Skeletal muscle satellite cell (primary cell): ENCODE results near the gene FCHSD1. TPM values are rescaled to one million over a fixed set of nuclear protein-coding genes. Genes with fewer than 3 reads are reported as not detected.

Experiments
- H3K27me3 ChIP-seq: 2 replicates; pipeline ENCODE4 v1.7.0; 2013; ENCODE audit warnings: low read length; ENCODE audit not compliant: control insufficient read depth, insufficient read depth
- H3K36me3 ChIP-seq: 2 replicates; pipeline ENCODE4 v1.7.0; 2013; ENCODE audit warnings: mild to moderate bottlenecking, control low read depth, low read length; ENCODE audit not compliant: insufficient read depth
- H3K4me1 ChIP-seq: 2 replicates; pipeline ENCODE4 v1.7.0; 2013; ENCODE audit warnings: low read length; ENCODE audit not compliant: control insufficient read depth, insufficient read depth
- H3K4me2 ChIP-seq: 2 replicates; pipeline ENCODE4 v1.7.0; 2013; ENCODE audit warnings: mild to moderate bottlenecking, low read length
- H3K4me3 ChIP-seq: 2 replicates; pipeline ENCODE4 v1.7.0; 2013; ENCODE audit warnings: low read length
- H3K9ac ChIP-seq: 2 replicates; pipeline ENCODE4 v1.7.0; 2013; ENCODE audit warnings: mild to moderate bottlenecking, low read depth, low read length, moderate library complexity
- H3K9me3 ChIP-seq: replicated peaks from 2 replicates; pipeline ENCODE4 v1.7.0; 2013; ENCODE audit warnings: mild to moderate bottlenecking, control low read depth, low read length
- total RNA-seq: library from RNA; depleted of rRNA; stranded (reverse); fragments of >200 nt; gene quantifications from 2 replicates; pipeline ENCODE4 v1.2.3, GENCODE V29; 2012; rRNA removed

Gene FCHSD1
- total RNA-seq = 14.2 and 15.7 TPM in 2 replicates

DNA sequence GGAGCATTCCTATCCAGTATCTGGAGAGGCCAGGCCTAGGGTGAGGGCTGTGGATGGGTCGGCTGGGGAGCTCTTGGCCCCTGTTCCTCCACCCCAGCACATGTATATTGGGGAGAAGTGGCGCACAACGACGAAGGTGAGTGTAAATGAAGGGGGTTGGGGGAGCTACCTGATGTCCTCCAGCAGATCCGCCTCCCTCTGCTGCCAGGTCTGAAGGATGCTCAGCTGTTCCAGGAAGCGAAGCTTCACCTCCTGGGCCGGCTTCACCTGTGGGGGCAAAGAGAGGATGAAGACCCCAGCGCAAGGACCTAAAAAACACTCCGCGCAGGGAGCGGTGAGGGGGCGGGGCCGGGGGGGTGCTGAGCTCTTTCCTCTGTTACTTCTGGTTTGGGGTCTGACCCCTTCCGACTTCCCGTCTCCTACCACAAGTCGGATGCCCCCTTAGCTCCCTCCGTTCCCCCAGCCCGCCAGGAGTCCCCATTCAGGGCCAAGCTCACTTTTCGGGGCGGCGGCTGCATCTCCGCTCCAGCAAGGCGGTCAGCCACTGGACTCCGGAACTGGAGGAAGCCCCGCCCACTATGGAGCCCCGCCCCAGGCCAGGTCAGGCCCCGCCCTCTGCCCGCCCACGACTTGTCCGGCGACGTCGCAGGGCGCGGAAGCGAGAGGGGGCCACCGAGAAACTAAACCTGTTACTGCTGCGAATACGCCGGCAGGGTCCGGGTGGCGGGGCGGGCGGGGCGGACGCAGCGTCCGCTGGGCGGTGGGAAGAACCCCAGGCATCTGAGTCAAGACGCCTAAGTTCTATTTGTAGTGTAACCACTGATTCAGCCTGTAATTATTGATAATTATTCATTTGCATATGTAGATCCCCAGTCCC lies at the start of gene FCHSD1:
TSS of gene FCHSD1 (minus strand) at position 568 of the 877 bp plus-strand sequence. CDS start at position 518, 50 bp downstream.
- peak within 1 kb of the TSS; percentile 90 for H3K4me2 ChIP-seq
- H3K27me3 ChIP-seq = no peaks in the 10 kb centered on the region
- H3K4me3 ChIP-seq = peak within 1 kb of the TSS; percentile 87
- peak within 1 kb of the TSS; percentile 84 for H3K9ac ChIP-seq
- H3K36me3 ChIP-seq = peaks cover 22% of the 10 kb centered on the region
- H3K4me1 ChIP-seq = peaks cover 19% of the 10 kb centered on the region
- no peaks in the 10 kb centered on the region for H3K9me3 ChIP-seq

DNA sequence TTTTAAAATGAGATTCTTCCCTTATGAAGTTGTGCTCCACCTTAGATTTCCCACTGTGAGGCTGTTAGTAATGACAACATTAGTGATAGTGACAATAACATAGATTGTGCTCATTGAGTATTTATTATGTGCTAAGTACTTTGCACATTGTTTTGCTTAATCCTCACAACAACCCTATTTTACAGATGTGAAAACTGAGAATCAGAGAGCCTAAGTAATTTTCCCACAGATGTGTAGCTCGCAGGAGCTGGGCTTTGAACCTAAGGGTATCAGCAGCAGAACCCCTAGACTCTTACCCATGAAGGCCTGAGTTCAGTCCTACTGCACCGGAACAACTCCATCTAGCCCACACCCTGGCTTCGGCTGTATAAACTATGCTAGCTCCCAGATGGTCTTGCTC lies 46.4 kb upstream of the FCHSD1 start:
- Histone ChIP-seq H3K4me3 (no peak overlapping the region), H3K27me3 (peaks cover 63% of the 10 kb centered on the region), H3K4me1 (peaks cover 7% of the 10 kb centered on the region), H3K9ac (no peak overlapping the region), H3K36me3 (no peaks in the 10 kb centered on the region), H3K4me2 (no peak overlapping the region), H3K9me3 (no peaks in the 10 kb centered on the region)

DNA sequence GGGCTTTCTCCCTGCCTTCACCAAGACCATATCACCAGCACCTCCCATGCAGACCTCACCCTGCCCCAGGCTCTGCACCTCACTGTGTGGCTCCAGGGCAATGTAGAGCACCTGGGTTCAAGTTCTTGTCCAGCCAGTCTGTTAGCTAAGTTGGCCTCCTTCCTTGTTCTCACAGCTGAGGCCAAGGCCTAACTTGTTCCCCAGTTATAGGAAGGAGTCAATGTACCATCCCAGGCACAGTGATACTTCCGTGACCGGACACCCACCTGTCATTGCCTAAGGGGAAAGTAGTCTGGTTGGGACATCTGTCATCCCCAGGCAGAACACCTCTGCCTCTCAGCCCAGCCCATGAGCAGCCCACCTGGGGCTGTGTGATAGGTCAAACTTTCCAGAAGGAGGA lies 45.2 kb upstream of the FCHSD1 start:
- no peak overlapping the region for H3K9ac ChIP-seq
- H3K9me3 ChIP-seq = no peaks in the 10 kb centered on the region
- no peaks in the 10 kb centered on the region for H3K36me3 ChIP-seq
- H3K4me1 ChIP-seq = peaks cover 8% of the 10 kb centered on the region
- peaks cover 56% of the 10 kb centered on the region for H3K27me3 ChIP-seq
- no peak overlapping the region for H3K4me3 ChIP-seq
- H3K4me2 ChIP-seq = no peak overlapping the region

DNA sequence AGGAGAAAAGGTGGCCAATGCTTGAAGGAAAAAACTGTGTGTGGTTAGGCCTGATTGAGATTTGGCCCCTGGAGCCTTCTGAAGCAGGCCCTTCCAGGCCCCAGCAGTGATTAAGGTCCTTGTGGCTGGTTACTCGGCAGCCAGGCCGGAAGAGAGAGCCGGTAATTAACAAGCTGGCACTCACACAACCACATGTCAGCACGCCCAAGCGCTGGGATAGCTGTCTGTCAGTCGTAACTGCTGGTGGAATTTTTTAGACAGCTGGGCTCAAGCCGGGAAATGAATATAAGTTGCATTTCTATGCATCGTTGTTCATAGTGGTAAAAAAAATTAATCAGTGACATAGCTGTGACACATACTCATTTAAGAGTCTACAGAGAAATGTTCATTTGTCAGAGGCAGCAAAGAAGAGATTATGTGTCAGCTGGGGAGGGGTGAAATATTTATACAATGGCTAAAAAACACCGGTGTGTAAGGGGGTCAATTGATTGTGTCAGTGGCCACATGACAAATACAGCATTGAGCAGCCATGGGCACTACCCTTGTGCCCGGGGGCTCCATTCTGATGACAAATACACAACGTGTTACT lies 44.5 kb upstream of the FCHSD1 start:
- H3K36me3 ChIP-seq = no peaks in the 10 kb centered on the region
- peaks cover 8% of the 10 kb centered on the region for H3K4me1 ChIP-seq
- H3K9ac ChIP-seq = peak overlapping the region; percentile 10
- H3K27me3 ChIP-seq = peaks cover 56% of the 10 kb centered on the region
- no peak overlapping the region for H3K4me2 ChIP-seq
- H3K9me3 ChIP-seq = no peaks in the 10 kb centered on the region
- no peak overlapping the region for H3K4me3 ChIP-seq

DNA sequence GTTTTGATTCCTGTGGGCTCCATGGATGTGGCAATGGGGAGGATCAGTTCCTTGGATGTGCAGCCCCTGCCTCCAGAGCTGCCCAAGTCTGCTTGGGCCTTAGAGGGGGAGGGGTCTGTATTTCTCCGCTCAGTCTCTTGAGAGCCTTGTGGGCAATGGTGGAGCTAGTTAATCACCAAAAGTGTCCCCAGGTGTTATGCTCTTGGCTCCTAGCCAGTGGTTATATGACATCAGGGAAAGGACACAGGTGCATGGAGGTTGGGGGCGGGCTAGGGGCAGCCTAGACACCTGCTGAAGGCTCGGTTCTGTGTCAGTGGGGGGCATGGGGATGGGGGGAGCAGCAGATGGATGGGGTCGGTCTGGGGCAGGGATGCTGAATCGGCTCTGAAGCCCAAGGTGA lies 43.3 kb upstream of the FCHSD1 start:
- peaks cover 56% of the 10 kb centered on the region for H3K27me3 ChIP-seq
- no peaks in the 10 kb centered on the region for H3K9me3 ChIP-seq
- H3K36me3 ChIP-seq = no peaks in the 10 kb centered on the region
- no peak overlapping the region for H3K9ac ChIP-seq
- H3K4me3 ChIP-seq = no peak overlapping the region
- no peak overlapping the region for H3K4me2 ChIP-seq
- peaks cover 8% of the 10 kb centered on the region for H3K4me1 ChIP-seq

DNA sequence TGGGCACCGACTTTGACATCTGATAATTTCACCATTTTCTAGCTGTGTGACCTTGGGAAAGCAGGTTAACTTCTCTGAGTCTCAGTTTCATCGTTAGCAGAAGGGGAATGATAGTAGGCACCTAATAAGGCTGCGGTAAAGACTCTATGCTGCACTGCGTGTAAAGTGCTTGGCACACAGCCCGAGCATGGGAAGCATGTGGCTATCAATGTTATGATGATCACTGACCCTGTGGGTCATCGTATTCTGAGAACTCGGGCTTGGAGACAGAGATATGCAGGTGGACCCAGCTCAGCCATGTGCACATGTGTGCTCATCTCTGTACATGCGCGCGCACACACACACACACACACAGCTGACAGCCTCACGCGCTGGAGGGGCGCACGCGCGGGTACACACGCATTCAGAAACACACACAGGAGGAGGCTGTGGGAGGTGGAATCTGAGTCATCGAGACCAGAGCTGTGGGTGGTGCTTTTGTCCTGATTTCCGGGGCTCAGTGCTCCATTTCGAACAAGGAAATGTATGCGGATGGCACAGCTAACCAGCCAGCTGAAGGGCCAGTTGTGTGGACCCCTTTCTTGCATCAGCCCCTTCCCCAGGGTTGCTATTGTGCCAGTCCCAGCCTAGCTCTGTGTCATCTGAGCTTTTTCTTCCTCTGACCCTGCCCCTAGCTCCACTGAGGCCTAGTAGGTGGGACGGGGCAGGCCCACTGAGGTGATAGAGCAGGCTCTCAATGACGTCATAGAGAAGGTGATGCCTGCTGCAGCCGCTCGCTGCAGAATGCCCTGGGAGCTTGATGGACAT lies 41.9 kb upstream of the FCHSD1 start:
- Histone ChIP-seq H3K4me1 (peaks cover 8% of the 10 kb centered on the region), H3K4me3 (no peak overlapping the region), H3K4me2 (no peak overlapping the region), H3K9ac (no peak overlapping the region), H3K36me3 (no peaks in the 10 kb centered on the region), H3K9me3 (no peaks in the 10 kb centered on the region), H3K27me3 (peaks cover 56% of the 10 kb centered on the region)

DNA sequence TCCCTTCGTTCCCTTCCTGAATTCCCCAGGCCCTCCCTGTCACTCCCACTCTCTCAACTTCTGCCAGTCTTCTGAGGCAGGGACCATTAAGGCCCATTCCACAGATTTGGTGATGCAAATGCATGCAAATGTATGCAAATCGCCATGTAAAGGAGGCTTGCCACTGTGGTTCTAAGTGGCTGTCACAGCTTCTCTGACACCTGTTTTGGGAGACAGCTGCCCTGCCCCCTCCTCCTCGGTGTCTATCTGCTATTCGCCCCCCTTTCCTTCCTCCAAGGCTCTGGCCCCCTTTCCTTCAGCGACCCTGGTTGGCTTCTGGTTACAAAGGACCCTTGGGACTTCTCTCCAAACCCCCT lies 41.3 kb upstream of the FCHSD1 start:
- Histone ChIP-seq H3K36me3 (no peaks in the 10 kb centered on the region), H3K4me2 (peak overlapping the region; percentile 93), H3K4me1 (peaks cover 8% of the 10 kb centered on the region), H3K9ac (peak overlapping the region; percentile 30), H3K4me3 (peak overlapping the region; percentile 70), H3K27me3 (peaks cover 53% of the 10 kb centered on the region), H3K9me3 (no peaks in the 10 kb centered on the region)

DNA sequence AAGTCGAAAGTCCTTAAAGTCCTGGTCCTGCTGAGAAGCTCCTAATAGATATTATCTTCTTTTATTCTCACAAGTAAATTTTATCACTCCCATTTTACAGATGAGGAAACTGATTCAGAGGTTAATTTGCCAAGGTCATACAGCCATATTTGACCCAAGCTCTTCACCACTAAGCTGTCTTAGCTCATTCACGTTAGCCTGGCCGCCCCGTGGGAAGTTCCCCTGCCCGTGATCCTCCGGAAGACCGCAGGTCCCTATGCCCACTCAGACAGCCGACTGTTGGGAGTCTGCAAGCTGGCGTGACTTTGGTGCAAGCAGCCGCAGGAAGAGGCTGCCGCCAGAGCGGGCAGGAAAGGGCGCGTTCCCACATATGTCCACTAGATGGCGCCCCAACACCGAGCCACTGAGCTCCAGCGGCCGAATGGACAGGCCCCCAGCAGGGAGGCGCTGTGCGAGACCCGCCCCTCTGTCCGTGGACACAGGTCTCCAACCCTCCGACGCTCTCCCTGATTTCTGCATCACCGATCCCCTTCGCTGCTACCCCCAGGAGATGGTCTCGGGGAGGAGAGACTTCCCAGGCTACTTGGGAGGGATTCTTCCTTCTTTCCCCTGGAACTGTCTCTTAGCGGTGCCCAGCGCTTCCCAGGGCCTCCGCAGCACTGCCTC lies 40.8 kb upstream of the FCHSD1 start:
- H3K4me1 ChIP-seq = peaks cover 8% of the 10 kb centered on the region
- H3K4me2 ChIP-seq = peak overlapping the region; percentile 93
- peak overlapping the region; percentile 70 for H3K4me3 ChIP-seq
- H3K9me3 ChIP-seq = no peaks in the 10 kb centered on the region
- no peaks in the 10 kb centered on the region for H3K36me3 ChIP-seq
- peaks cover 48% of the 10 kb centered on the region for H3K27me3 ChIP-seq
- H3K9ac ChIP-seq = peak overlapping the region; percentile 30

DNA sequence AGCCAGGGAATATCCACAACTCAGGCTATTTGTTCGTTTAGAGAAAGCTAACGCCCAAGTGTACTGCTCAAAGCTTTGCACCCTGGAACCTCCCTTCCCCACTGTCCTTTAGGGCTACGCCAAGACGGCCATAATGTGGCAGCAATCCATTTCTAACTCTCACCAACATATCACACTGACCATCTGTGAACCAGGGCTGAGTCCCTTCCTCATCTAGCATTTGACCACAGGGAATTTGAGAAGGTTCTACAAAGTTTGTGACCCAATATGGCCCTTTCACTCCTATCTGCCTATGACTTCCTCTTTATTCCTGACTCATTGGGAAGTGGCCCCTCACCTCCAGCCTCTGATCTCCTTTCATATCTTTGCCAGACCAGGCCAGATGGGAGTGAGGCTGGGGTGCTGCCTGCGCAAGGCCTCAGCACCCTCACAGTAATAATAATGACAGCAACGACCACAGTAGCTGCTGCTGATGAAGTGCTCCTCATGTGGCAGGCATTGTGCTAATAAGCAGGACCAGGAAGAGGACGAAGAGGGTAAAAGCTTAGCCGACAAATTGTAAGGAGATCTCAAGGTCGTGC lies 40.2 kb upstream of the FCHSD1 start:
- Histone ChIP-seq H3K9ac (no peak overlapping the region), H3K4me3 (no peak overlapping the region), H3K36me3 (no peaks in the 10 kb centered on the region), H3K4me1 (peaks cover 8% of the 10 kb centered on the region), H3K27me3 (peaks cover 42% of the 10 kb centered on the region), H3K9me3 (no peaks in the 10 kb centered on the region), H3K4me2 (no peak overlapping the region)

DNA sequence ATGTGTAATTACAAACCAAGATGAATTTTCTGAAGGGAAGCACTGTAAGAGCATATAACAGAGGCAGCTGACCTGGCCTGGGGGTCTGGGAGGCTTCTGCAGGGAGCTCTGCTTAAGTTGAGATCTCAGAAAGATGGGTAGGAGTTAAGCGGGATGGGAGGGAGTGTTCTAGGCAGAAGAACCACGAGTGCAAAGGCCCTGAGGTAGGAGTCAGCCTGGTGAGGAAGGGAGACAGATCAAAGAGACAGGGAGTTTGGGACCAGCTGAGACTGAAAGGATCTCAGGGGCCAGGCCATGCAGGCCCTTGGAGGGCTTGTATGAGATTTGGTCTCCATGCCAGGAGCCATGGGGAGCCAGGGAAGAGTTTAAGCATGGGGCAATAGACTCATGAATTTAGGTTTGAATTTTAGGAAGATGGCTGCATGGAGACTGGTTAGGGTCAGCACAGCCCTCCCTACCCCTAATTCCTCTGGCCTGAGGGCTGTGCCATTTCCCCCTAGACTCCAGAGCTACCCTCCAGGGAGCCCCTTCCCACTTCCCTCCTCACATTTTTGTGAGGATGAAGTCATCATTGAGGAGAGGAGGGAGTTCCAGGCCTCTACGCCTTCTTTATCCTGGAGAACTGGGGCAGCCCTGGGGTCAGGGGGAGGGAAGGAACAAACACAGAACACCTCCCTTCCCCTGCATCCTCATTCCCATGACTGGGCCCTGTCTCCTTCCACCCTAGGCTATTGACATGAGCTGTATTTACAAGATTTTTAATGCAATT lies 35.6 kb upstream of the FCHSD1 start:
- Histone ChIP-seq H3K36me3 (no peaks in the 10 kb centered on the region), H3K27me3 (peaks cover 47% of the 10 kb centered on the region), H3K4me3 (no peak overlapping the region), H3K4me1 (peaks cover 6% of the 10 kb centered on the region), H3K9me3 (no peaks in the 10 kb centered on the region), H3K4me2 (no peak overlapping the region), H3K9ac (no peak overlapping the region)
